SK-N-SH (cell line): ENCODE results near the gene ZNF593OS. TPM values are rescaled to one million over a fixed set of nuclear protein-coding genes. Genes with fewer than 3 reads are reported as not detected.

Source experiments
- CTCF ChIA-PET: fragments of 300-600, 350-600 bp; formaldehyde crosslinking; extraction: SDS; loops from one replicate; lab custom pipeline; 2021; lab: Yijun Ruan, JAX
- POLR2A ChIA-PET: fragments of 350-600 bp; sonication (Branson Sonifier 250); formaldehyde crosslinking; extraction: SDS; loops from one replicate; lab custom pipeline; 2020; ENCODE audit warnings: antibody characterized with exemption, inconsistent platforms; lab: Yijun Ruan, JAX
- DNase-seq: peaks from one replicate; pipeline ENCODE4 v3.0.0; 2012
- H2AFZ ChIP-seq: fragments of 200-600 bp; sonication (generic); 2 replicates; pipeline ENCODE4 v1.8.1; 2016; ENCODE audit warnings: antibody characterized with exemption, mild to moderate bottlenecking, low read depth
- H3F3A ChIP-seq: fragments of 200-600 bp; sonication (generic); replicated peaks from 2 replicates; pipeline ENCODE3; 2016; ENCODE audit warnings: antibody characterized with exemption, mild to moderate bottlenecking; ENCODE audit not compliant: insufficient read depth
- H3K27ac ChIP-seq, 2 experiments: fragments of 200-500 bp in 1 of 2; fragments of 200-600 bp in 1 of 2; sonication (Bioruptor generic) in 1 of 2; sonication (generic), shearing (Covaris generic) in 1 of 2; 2 replicates each; pipeline versions ENCODE4 v1.5.1 to v1.6.1; 2014 to 2016; ENCODE audit warnings: low read depth in 2 of 2, inconsistent platforms in 1 of 2, low read length in 1 of 2, mild to moderate bottlenecking in 1 of 2, mixed read lengths in 1 of 2
- H3K27me3 ChIP-seq: fragments of 200-600 bp; sonication (generic), shearing (Covaris generic); 2 replicates; pipeline ENCODE4 v1.6.1; 2016; ENCODE audit warnings: mixed run types; ENCODE audit not compliant: insufficient read depth
- H3K36me3 ChIP-seq, 2 experiments: fragments of 200-500 bp in 1 of 2; fragments of 200-600 bp in 1 of 2; sonication (Bioruptor generic) in 1 of 2; sonication (generic) in 1 of 2; replicated peaks in 1 of 2; 2 replicates each; pipeline versions ENCODE3 to v1.5.1; 2014 to 2016; ENCODE audit warnings: low read length in 1 of 2, mild to moderate bottlenecking in 1 of 2; ENCODE audit not compliant: insufficient read depth in 2 of 2, control insufficient read depth in 1 of 2
- H3K4me1 ChIP-seq, 2 experiments: fragments of 200-500 bp in 1 of 2; fragments of 200-600 bp in 1 of 2; sonication (Bioruptor generic) in 1 of 2; sonication (generic), shearing (Covaris generic) in 1 of 2; 2 replicates each; pipeline versions ENCODE4 v1.5.1 to v1.6.1; 2014 to 2016; ENCODE audit warnings: low read depth in 1 of 2, low read length in 1 of 2, mixed run types in 1 of 2; ENCODE audit not compliant: insufficient read depth in 2 of 2, control insufficient read depth in 1 of 2
- H3K4me2 ChIP-seq: fragments of 200-600 bp; sonication (generic), shearing (Covaris generic); 2 replicates; pipeline ENCODE4 v1.6.1; 2017; ENCODE audit warnings: mixed run types
- H3K4me3 ChIP-seq, 2 experiments: fragments of 200-500 bp in 1 of 2; fragments of 200-600 bp in 1 of 2; sonication (Bioruptor generic) in 1 of 2; sonication (generic), shearing (Covaris generic) in 1 of 2; 2 replicates each; pipeline versions ENCODE4 v1.5.1 to v1.8.1; 2014 to 2016; ENCODE audit warnings: low read depth in 2 of 2, inconsistent platforms in 1 of 2, low read length in 1 of 2, mild to moderate bottlenecking in 1 of 2, mixed read lengths in 1 of 2, moderate library complexity in 1 of 2
- H3K79me2 ChIP-seq: fragments of 200-600 bp; sonication (generic); 2 replicates; pipeline ENCODE4 v1.8.1; 2017; ENCODE audit warnings: mild to moderate bottlenecking; ENCODE audit not compliant: insufficient read depth
- H3K9ac ChIP-seq: fragments of 200-600 bp; sonication (generic); 2 replicates; pipeline ENCODE4 v1.6.1; 2017; ENCODE audit warnings: mixed run types
- H3K9me2 ChIP-seq: fragments of 200-600 bp; sonication (generic); 2 replicates; pipeline ENCODE4 v1.6.1; 2017; ENCODE audit warnings: mixed run types
- H3K9me3 ChIP-seq: fragments of 200-600 bp; sonication (generic); 2 replicates; pipeline ENCODE4 v1.6.1; 2017; ENCODE audit warnings: mixed run types, mild to moderate bottlenecking, moderate library complexity
- H4K20me1 ChIP-seq: fragments of 200-600 bp; sonication (generic); 2 replicates; pipeline ENCODE4 v1.6.1; 2017; ENCODE audit warnings: mild to moderate bottlenecking, mixed run types; ENCODE audit not compliant: insufficient read depth
- CTCF ChIP-seq: fragments of 200-600 bp; sonication (generic); IDR thresholded peaks from 2 replicates; pipeline ENCODE4 v1.6.1; 2017; ENCODE audit warnings: antibody characterized with exemption, mild to moderate bottlenecking, moderate library complexity
- ELF1 ChIP-seq: IDR thresholded peaks from 2 replicates; pipeline ENCODE4 v1.4.0; 2012
- EP300 ChIP-seq, 2 experiments: IDR thresholded peaks; 2 replicates each; pipeline versions ENCODE4 v1.4.0 to v1.6.1; 2012; ENCODE audit warnings: borderline replicate concordance in 1 of 2, low read depth in 1 of 2, low read length in 1 of 2
- EZH2phosphoT487 ChIP-seq: fragments of 200-600 bp; sonication (generic); IDR thresholded peaks from 2 replicates; pipeline ENCODE4 v1.6.1; 2017; ENCODE audit warnings: low read depth, mixed run types, mild to moderate bottlenecking, antibody characterized with exemption, moderate library complexity, borderline replicate concordance
- FOXM1 ChIP-seq: IDR thresholded peaks from 2 replicates; pipeline ENCODE4 v1.4.0; 2012; ENCODE audit warnings: low read depth, mild to moderate bottlenecking
- JUND ChIP-seq: IDR thresholded peaks from 2 replicates; pipeline ENCODE4 v1.4.0; 2012
- MXI1 ChIP-seq: IDR thresholded peaks from 2 replicates; pipeline ENCODE4 v1.6.1; 2012; ENCODE audit warnings: mild to moderate bottlenecking, low read depth, low read length, improper control_type of control experiment
- PBX3 ChIP-seq: IDR thresholded peaks from 2 replicates; pipeline ENCODE4; 2012
- POLR2AphosphoS5 ChIP-seq: IDR thresholded peaks from 2 replicates; pipeline ENCODE4 v1.6.1; 2012; ENCODE audit warnings: low read depth, low read length
- RCOR1 ChIP-seq: fragments of 150-350 bp; IDR thresholded peaks from 2 replicates; pipeline ENCODE4 v1.6.1; 2017; ENCODE audit warnings: antibody characterized with exemption, low read length
- REST ChIP-seq: IDR thresholded peaks from 2 replicates; pipeline ENCODE4 v1.6.1; 2012; ENCODE audit warnings: mild to moderate bottlenecking, low read depth, low read length, moderate library complexity
- SIN3A ChIP-seq: IDR thresholded peaks from 2 replicates; pipeline ENCODE4 v1.6.1; 2012; ENCODE audit warnings: low read depth, mild to moderate bottlenecking, low read length, moderate library complexity, borderline replicate concordance
- SMC3 ChIP-seq: IDR thresholded peaks from 2 replicates; pipeline ENCODE4 v1.6.1; 2012; ENCODE audit warnings: low read depth, low read length, improper control_type of control experiment
- TEAD4 ChIP-seq: IDR thresholded peaks from 2 replicates; pipeline ENCODE4 v1.4.0; 2012; ENCODE audit warnings: mild to moderate bottlenecking, borderline replicate concordance; ENCODE audit not compliant: insufficient read depth
- USF1 ChIP-seq: IDR thresholded peaks from 2 replicates; pipeline ENCODE4 v1.4.0; 2012; ENCODE audit warnings: low read depth, borderline replicate concordance
- WGBS: methylation state at CpG from one replicate; pipeline ENCODE4 v1.1.6; 2017; ENCODE audit warnings: low lambda C conversion rate; 5-methylcytosine and 5-hydroxymethylcytosine counted together
- polyA plus RNA-seq, 3 experiments: library from polyadenylated mRNA; depleted of rRNA; stranded (reverse); fragments of >200 nt; gene quantifications; 2 replicates each; pipeline ENCODE4 v1.2.3, GENCODE V29; 2012

Gene ZNF593OS
- polyA plus RNA-seq, 1 of the 3 experiments (the other 2 are of a cell fraction), result not detected

- TF ChIP-seq REST (no peak), EP300 (IDR thresholded peaks at IDR 0.05; ENCODE audit: borderline replicate concordance in 1 of 2, low read depth in 1 of 2, low read length in 1 of 2) (no peak), PBX3 (no peak), CTCF (no peak)
- TF ChIP-seq, all 33 proteins: peak for 0
Observed at GRCh38 chr1:26125382-26125781, 46.2 kb downstream of the ZNF593OS start (continued).

GRCh38 chr1:26124418-26125331 is 47.0 kb downstream of the ZNF593OS start:
- DNase-seq, result no peak
- Histone ChIP-seq H3K9me3 (no peaks in the 10 kb centered on the region), H3K36me3 (peaks cover 11 to 19% of the 10 kb centered on the region in 2 experiments), H3F3A (peaks cover 20% of the 10 kb centered on the region), H3K9me2 (no peaks in the 10 kb centered on the region), H3K27me3 (no peaks in the 10 kb centered on the region), H3K27ac (peak overlapping the region in 1 of 2 experiments; percentile 56; a peak in 1 of 4 replicates), H2AFZ (no peak overlapping the region), H3K4me3 (no peak overlapping the region), H3K79me2 (peaks cover 8% of the 10 kb centered on the region; the same call in 1 of the 2 replicates), H4K20me1 (no peaks in the 10 kb centered on the region; the same call in 1 of the 2 replicates), H3K4me2 (no peak overlapping the region), H3K4me1 (peaks cover 7 to 8% of the 10 kb centered on the region in 2 experiments; a peak in 3 of 4 replicates), H3K9ac (no peak overlapping the region)
- ChIA-PET CTCF (interaction anchor here (0.8 to 11.3 kb wide), 6 partner anchors 14 to 45 kb away, joined by 3 to 91 read pairs (median 3); no protein-coding TSS in a partner anchor), POLR2A (no interaction called here)
- WGBS, result 82% methylated on average over 4 of the region's 4 CpGs
- TF ChIP-seq SMC3 (no peak), PBX3 (no peak), RCOR1 (no peak), SIN3A (no peak), FOXM1 (no peak), POLR2AphosphoS5 (no peak), TEAD4 (no peak), REST (no peak), EZH2phosphoT487 (no peak), JUND (no peak), USF1 (no peak), MXI1 (no peak), EP300 (IDR thresholded peaks at IDR 0.05; ENCODE audit: borderline replicate concordance in 1 of 2, low read depth in 1 of 2, low read length in 1 of 2) (no peak), ELF1 (no peak)
